Left ventricle myocardium inferior (tissue), 1 donor: ENCODE results near the gene SYTL3. TPM values are rescaled to one million over a fixed set of nuclear protein-coding genes. Genes with fewer than 3 reads are reported as not detected.

Source experiments
- DNase-seq: peaks from one replicate; pipeline ENCODE4 v3.0.0-alpha.2; 2020
- H3K27ac ChIP-seq: fragments of 200-600 bp; replicated peaks from 2 replicates; pipeline ENCODE4 v1.8.0; 2021
- H3K27me3 ChIP-seq: fragments of 200-600 bp; 2 replicates; pipeline ENCODE4 v1.8.0; 2021; ENCODE audit warnings: low read depth
- H3K36me3 ChIP-seq: fragments of 200-600 bp; 2 replicates; pipeline ENCODE4 v1.8.0; 2021
- H3K4me1 ChIP-seq: fragments of 200-600 bp; 2 replicates; pipeline ENCODE4 v1.8.0; 2021
- H3K4me3 ChIP-seq: fragments of 200-600 bp; 2 replicates; pipeline ENCODE4 v1.8.0; 2021; ENCODE audit warnings: mild to moderate bottlenecking, moderate library complexity
- H3K9me3 ChIP-seq: fragments of 200-600 bp; replicated peaks from 2 replicates; pipeline ENCODE4 v1.8.0; 2021
- CTCF ChIP-seq: fragments of 200-600 bp; IDR thresholded peaks from 2 replicates; pipeline ENCODE4 v1.8.0; 2021; ENCODE audit warnings: antibody characterized with exemption, mild to moderate bottlenecking, borderline replicate concordance
- intact Hi-C: fragments of 100-400 bp; cut with micrococcal nuclease; formaldehyde crosslinking; loops from one replicate; pipeline ENCODE4 v1.11.0; 2022
- total RNA-seq: library from RNA; stranded (reverse); fragmentation: NEBNext Ultra II Directional; extraction: Animal tissue kit (Norgen Biotek cat#: 25700); gene quantifications from one replicate; pipeline ENCODE4 v1.2.1, GENCODE V29; 2021
- donor health status: DM: no; HTN: yes; CAD: no; lungs with severe emphysema.

The SYTL3 gene
- total RNA-seq, 1 donor from 2014 or later, result 11.2 TPM

GRCh38 chr6:158769234-158769770, 119.4 kb downstream of the SYTL3 start:
- Histone ChIP-seq H3K9me3 (no peaks in the 10 kb centered on the region), H3K4me1 (peaks cover 68% of the 10 kb centered on the region), H3K4me3 (no peak overlapping the region), H3K27ac (peak overlapping the region; percentile 85), H3K27me3 (no peaks in the 10 kb centered on the region), H3K36me3 (peaks cover 98% of the 10 kb centered on the region)
- peak; percentile 36 for DNase-seq
- intact Hi-C loops, result no loop called here
- TF ChIP-seq CTCF, result no peak

- intact Hi-C loops, result no loop called here
- Histone ChIP-seq H3K4me1 (peaks cover 68% of the 10 kb centered on the region), H3K27ac (peak overlapping the region; percentile 85), H3K36me3 (peaks cover 94% of the 10 kb centered on the region), H3K4me3 (no peak overlapping the region), H3K27me3 (no peaks in the 10 kb centered on the region), H3K9me3 (no peaks in the 10 kb centered on the region)
- no peak for TF ChIP-seq CTCF
- peak; percentile 53 for DNase-seq
These were observed 120.0 kb downstream of the SYTL3 start for GRCh38 chr6:158769771-158770432.

GRCh38 chr6:158770533-158771330, 120.9 kb downstream of the SYTL3 start:
- TF ChIP-seq CTCF, result no peak
- peaks cover 68% of the 10 kb centered on the region for H3K4me1 ChIP-seq
- intact Hi-C loops, result no loop called here

GRCh38 chr6:158771399-158772152, 121.7 kb downstream of the SYTL3 start:
- no peak for TF ChIP-seq CTCF
- Histone ChIP-seq H3K4me3 (no peak overlapping the region), H3K9me3 (no peaks in the 10 kb centered on the region), H3K27ac (peak overlapping the region; percentile 85), H3K36me3 (peaks cover 95% of the 10 kb centered on the region), H3K27me3 (no peaks in the 10 kb centered on the region), H3K4me1 (peaks cover 68% of the 10 kb centered on the region)
- DNase-seq, result no peak
- intact Hi-C loops, result no loop called here

More at GRCh38 chr6:158770533-158771330, 120.9 kb downstream of the SYTL3 start:
- peak overlapping the region; percentile 85 for H3K27ac ChIP-seq
- DNase-seq, result peak; percentile 62
- H3K36me3 ChIP-seq, result peaks cover 95% of the 10 kb centered on the region
- no peaks in the 10 kb centered on the region for H3K9me3 ChIP-seq
- no peaks in the 10 kb centered on the region for H3K27me3 ChIP-seq
- no peak overlapping the region for H3K4me3 ChIP-seq

- no peak for DNase-seq
- no peaks in the 10 kb centered on the region for H3K9me3 ChIP-seq
- TF ChIP-seq CTCF, result no peak
- H3K4me1 ChIP-seq, result peaks cover 67% of the 10 kb centered on the region
- H3K27ac ChIP-seq, result peak overlapping the region; percentile 85
- H3K36me3 ChIP-seq, result peaks cover 95% of the 10 kb centered on the region
- intact Hi-C loops, result no loop called here
- H3K4me3 ChIP-seq, result no peak overlapping the region
- H3K27me3 ChIP-seq, result no peaks in the 10 kb centered on the region
These were observed 122.3 kb downstream of the SYTL3 start for GRCh38 chr6:158772172-158772571.
